GM23338 (cell line): ENCODE results near the gene GAB2. TPM values are rescaled to one million over a fixed set of nuclear protein-coding genes. Genes with fewer than 3 reads are reported as not detected.

ENCODE experiments used
- ATAC-seq: fragments of 200-7000 bp; cut with Tn5 transposase; 3 replicates; pipeline ENCODE4 v1.9.1; 2020
- DNase-seq: peaks from one replicate; pipeline ENCODE4 v3.0.0-alpha.2; 2015; ENCODE audit warnings: low spot score
- H2AFZ ChIP-seq: fragments of 200-600 bp; sonication (generic); 2 replicates; pipeline ENCODE4 v1.8.0; 2016; ENCODE audit warnings: antibody characterized with exemption, mild to moderate bottlenecking, moderate library complexity
- H3F3A ChIP-seq: fragments of 200-600 bp; sonication (generic); replicated peaks from 2 replicates; pipeline ENCODE4 v1.8.0; 2017; ENCODE audit warnings: antibody characterized with exemption, mixed run types, low read depth
- H3K27ac ChIP-seq: fragments of 200-600 bp; sonication (generic); 2 replicates; pipeline ENCODE4 v1.6.1; 2016; ENCODE audit warnings: low read depth
- H3K27me3 ChIP-seq: fragments of 200-600 bp; sonication (generic); 2 replicates; pipeline ENCODE4 v1.8.0; 2016; ENCODE audit warnings: mild to moderate bottlenecking, mixed run types, moderate library complexity; ENCODE audit not compliant: insufficient read depth
- H3K36me3 ChIP-seq: fragments of 200-600 bp; sonication (generic); 2 replicates; pipeline ENCODE4 v1.8.0; 2016; ENCODE audit warnings: mild to moderate bottlenecking; ENCODE audit not compliant: insufficient read depth
- H3K4me1 ChIP-seq: fragments of 200-600 bp; sonication (generic); 2 replicates; pipeline ENCODE4 v1.8.0; 2016; ENCODE audit warnings: mild to moderate bottlenecking, moderate library complexity; ENCODE audit not compliant: insufficient read depth
- H3K4me2 ChIP-seq: fragments of 200-600 bp; sonication (generic); 2 replicates; pipeline ENCODE4 v1.7.1; 2017; ENCODE audit warnings: mixed run types
- H3K4me3 ChIP-seq: fragments of 200-600 bp; sonication (generic); 2 replicates; pipeline ENCODE4 v1.6.1; 2016; ENCODE audit warnings: mixed run types
- H3K79me2 ChIP-seq: fragments of 200-600 bp; sonication (generic); replicated peaks from 2 replicates; pipeline ENCODE4 v1.8.0; 2017; ENCODE audit warnings: mild to moderate bottlenecking; ENCODE audit not compliant: insufficient read depth
- H3K9me2 ChIP-seq: fragments of 200-600 bp; sonication (generic); 2 replicates; pipeline ENCODE4 v1.8.0; 2017; ENCODE audit not compliant: insufficient read depth
- H4K20me1 ChIP-seq: fragments of 200-600 bp; sonication (generic); replicated peaks from 2 replicates; pipeline ENCODE4 v1.8.0; 2017; ENCODE audit warnings: mild to moderate bottlenecking; ENCODE audit not compliant: insufficient read depth
- H3K27ac Mint-ChIP-seq: 2 replicates; pipeline ENCODE4 v1.8.0; 2020; ENCODE audit warnings: inconsistent platforms, mild to moderate bottlenecking, moderate library complexity, mixed read lengths
- H3K27me3 Mint-ChIP-seq: 3 replicates; pipeline ENCODE4 v1.8.0; 2022; ENCODE audit warnings: low read depth, mild to moderate bottlenecking, moderate library complexity, mixed read lengths, inconsistent platforms; ENCODE audit not compliant: insufficient read depth, poor library complexity
- H3K36me3 Mint-ChIP-seq: 3 replicates; pipeline ENCODE4 v1.8.0; 2021; ENCODE audit warnings: low read depth, mild to moderate bottlenecking, inconsistent platforms, moderate library complexity, mixed read lengths
- H3K4me1 Mint-ChIP-seq: 3 replicates; pipeline ENCODE4 v1.8.0; 2020; ENCODE audit warnings: mild to moderate bottlenecking, inconsistent platforms, mixed read lengths
- H3K4me3 Mint-ChIP-seq: 3 replicates; pipeline ENCODE4 v1.8.0; 2021; ENCODE audit warnings: moderate library complexity, mild to moderate bottlenecking, inconsistent platforms, mixed read lengths
- H3K9me3 Mint-ChIP-seq: 3 replicates; pipeline ENCODE4 v1.8.0; 2020; ENCODE audit warnings: moderate library complexity, mild to moderate bottlenecking, inconsistent platforms, mixed read lengths
- CREB1 ChIP-seq: fragments of 250-450 bp; sonication (Bioruptor Pico); IDR thresholded peaks from 2 replicates; pipeline ENCODE4 v1.5.0; 2020; ENCODE audit warnings: low read depth, mild to moderate bottlenecking, moderate library complexity
- CTCF ChIP-seq, 2 experiments: fragments of 200-600 bp in 1 of 2; sonication (generic) in 1 of 2; conservative IDR thresholded peaks; 2 replicates each; pipeline versions ENCODE4 v1.5.1 to v1.6.1; 2016 to 2017; ENCODE audit warnings: antibody characterized with exemption in 2 of 2, low read depth in 2 of 2, mild to moderate bottlenecking in 2 of 2, moderate library complexity in 1 of 2
- ETS1 ChIP-seq: IDR thresholded peaks from 2 replicates; pipeline ENCODE4 v1.6.1; 2016; ENCODE audit warnings: antibody characterized with exemption
- EZH2 ChIP-seq: fragments of 200-600 bp; sonication (generic); IDR thresholded peaks from one replicate; pipeline ENCODE4 v1.8.0; 2017; ENCODE audit warnings: antibody characterized with exemption, mild to moderate bottlenecking, low read depth; ENCODE audit not compliant: unreplicated experiment
- JUNB ChIP-seq: IDR thresholded peaks from one replicate; pipeline ENCODE4 v1.6.1; 2016; ENCODE audit warnings: antibody characterized with exemption; ENCODE audit not compliant: unreplicated experiment
- NANOG ChIP-seq: IDR thresholded peaks from 2 replicates; pipeline ENCODE4 v1.6.1; 2016; ENCODE audit warnings: antibody characterized with exemption, borderline replicate concordance
- POLR2AphosphoS5 ChIP-seq: IDR thresholded peaks from 2 replicates; pipeline ENCODE4 v1.6.1; 2016; ENCODE audit warnings: antibody characterized with exemption, low read depth
- REST ChIP-seq: IDR thresholded peaks from one replicate; pipeline ENCODE4 v1.6.1; 2018; ENCODE audit warnings: antibody characterized with exemption; ENCODE audit not compliant: unreplicated experiment
- ZNF331 ChIP-seq: fragments of 250-450 bp; sonication (Bioruptor Pico); IDR thresholded peaks from 2 replicates; pipeline ENCODE4 v1.5.0; 2020; ENCODE audit warnings: low read depth, mild to moderate bottlenecking, moderate library complexity
- polyA plus RNA-seq: library from polyadenylated mRNA; unstranded; fragments of >200 nt; fragmentation: Nextera tagmentation; extraction: Ambion mirVana; gene quantifications from 2 replicates; pipeline ENCODE4 v1.2.1, GENCODE V29; 2016
- total RNA-seq: library from RNA; depleted of rRNA; stranded (reverse); fragments of >200 nt; shearing (Covaris generic); gene quantifications from 2 replicates; pipeline ENCODE4 v1.2.3, GENCODE V29; 2014

GAB2 gene
- total and polyA plus RNA-seq, 2 experiments from 2014 or later, result 2.0 to 10.8 TPM

GRCh38 chr11:78230161-78230877 lies 187.3 kb downstream of the GAB2 start (continued):
- no peak for TF ChIP-seq ETS1
- no peak for TF ChIP-seq JUNB
- TF ChIP-seq REST, result no peak
- TF ChIP-seq CTCF (conservative IDR thresholded peaks at IDR 0.05; ENCODE audit: low read depth in 2 of 2), result no peak
- no peak for TF ChIP-seq POLR2AphosphoS5
- no peak for TF ChIP-seq ZNF331 (CRISPR knock-in tag)

GRCh38 chr11:78229106-78229505 lies 188.5 kb downstream of the GAB2 start:
- Histone ChIP-seq H4K20me1 (no peaks in the 10 kb centered on the region), H3K9me2 (no peaks in the 10 kb centered on the region), H3K27ac (no peak overlapping the region), H3K4me2 (no peak overlapping the region), H3K4me1 (no peaks in the 10 kb centered on the region; the same call in 1 of the 2 replicates), H3F3A (no peaks in the 10 kb centered on the region), H3K27me3 (no peaks in the 10 kb centered on the region), H2AFZ (no peak overlapping the region), H3K36me3 (no peaks in the 10 kb centered on the region), H3K4me3 (no peak overlapping the region), H3K79me2 (no peaks in the 10 kb centered on the region)
- Mint-ChIP-seq H3K36me3 (peaks cover 2% of the 10 kb centered on the region; the same call in 1 of the 3 replicates), H3K4me3 (no peak overlapping the region), H3K27me3 (no peaks in the 10 kb centered on the region), H3K9me3 (no peaks in the 10 kb centered on the region), H3K27ac (no peak overlapping the region), H3K4me1 (no peaks in the 10 kb centered on the region; the same call in 2 of the 3 replicates)
- ATAC-seq (no peak), DNase-seq (no peak)
- TF ChIP-seq CREB1 (no peak), EZH2 (no peak), JUNB (no peak), ETS1 (no peak), NANOG (no peak), REST (no peak), CTCF (conservative IDR thresholded peaks at IDR 0.05; ENCODE audit: low read depth in 2 of 2) (no peak)
